ENCODE data around the gene RAB5B.
"Not testable (repeated sequence)": the region's sequence is repeated elsewhere in the genome, so short reads cannot be mapped to it uniquely, and the experiment has no call there.

Gene RAB5B

GRCh38 chr12:55984861-55985260 is 11.0 kb downstream of the RAB5B start:
- no peak for DNase-seq

GRCh38 chr12:55985341-55985740 is 11.5 kb downstream of the RAB5B start:
- no peak for DNase-seq

GRCh38 chr12:55985976-55986375 is 12.1 kb downstream of the RAB5B start:
- DNase-seq = not testable (repeated sequence)

- DNase-seq = no peak
Measured at GRCh38 chr12:55991110-55991509, 17.2 kb downstream of the RAB5B start.

- no peak for DNase-seq
Measured at GRCh38 chr12:55993230-55993853, 19.5 kb downstream of the RAB5B start.

GRCh38 chr12:55995366-55995765 is 21.5 kb downstream of the RAB5B start:
- no peak for DNase-seq

- DNase-seq = no peak
Measured at GRCh38 chr12:55996201-55996714, 22.4 kb downstream of the RAB5B start.

- DNase-seq = peak; percentile 32
Measured at GRCh38 chr12:55996715-55997534, 23.0 kb downstream of the RAB5B start, which contains the start of gene SUOX. Gene SUOX, plus strand, starts transcription at chr12:55997276. Its CDS starts 4,946 bp downstream, at chr12:56002222.

GRCh38 chr12:55997535-55997859 is 23.6 kb downstream of the RAB5B start:
- DNase-seq = no peak

GRCh38 chr12:55999522-55999921 is 25.6 kb downstream of the RAB5B start:
- not testable (repeated sequence) for DNase-seq

- not testable (repeated sequence) for DNase-seq
Measured at GRCh38 chr12:55999999-56000540, 26.2 kb downstream of the RAB5B start.

- DNase-seq = no peak
Measured at GRCh38 chr12:56001487-56002100, 27.7 kb downstream of the RAB5B start.

GRCh38 chr12:56003376-56003775 is 29.5 kb downstream of the RAB5B start:
- DNase-seq = not testable (repeated sequence)

- no peak for DNase-seq
Measured at GRCh38 chr12:56004211-56004610, 30.3 kb downstream of the RAB5B start.

GRCh38 chr12:56007564-56008559 is 34.0 kb downstream of the RAB5B start:
- no peak for DNase-seq

GRCh38 chr12:56010111-56010570 is 36.3 kb downstream of the RAB5B start:
- no peak for DNase-seq

GRCh38 chr12:56011509-56012090 is 37.7 kb downstream of the RAB5B start:
- DNase-seq = no peak

GRCh38 chr12:56013482-56013881 is 39.6 kb downstream of the RAB5B start:
- DNase-seq = no peak

GRCh38 chr12:56014205-56014604 is 40.3 kb downstream of the RAB5B start:
- no peak for DNase-seq

- DNase-seq = no peak
Measured at GRCh38 chr12:56017181-56017580, 43.3 kb downstream of the RAB5B start.

GRCh38 chr12:56018356-56018755 is 44.5 kb downstream of the RAB5B start:
- DNase-seq = no peak
